OCI-LY3 (cell line): ENCODE measurements around the gene LRCH1.

Source experiments
- CTCF ChIP-seq: fragments of 200-600, 300-600 bp; sonication (generic); IDR thresholded peaks from 2 replicates; pipeline ENCODE4 v1.5.1; 2014; ENCODE audit warnings: antibody characterized with exemption, low read length, low read depth
- EZH2phosphoT487 ChIP-seq: fragments of 200-600 bp; shearing (Covaris generic); IDR thresholded peaks from 2 replicates; pipeline ENCODE4 v1.6.1; 2018; ENCODE audit warnings: antibody characterized with exemption, mixed run types, low read depth

- TF ChIP-seq CTCF = no peak
- TF ChIP-seq EZH2phosphoT487 = no peak
Observed at GRCh38 chr13:46622630-46623256, 69.8 kb downstream of the LRCH1 start.
